Keratinocyte (primary cell): Measurements from ENCODE around the gene TANGO2. TPM values are rescaled to one million over a fixed set of nuclear protein-coding genes. Genes with fewer than 3 reads are reported as not detected.

Source experiments
- DNase-seq: peaks from one replicate; pipeline ENCODE4 v3.0.0-alpha.2; 2011; ENCODE audit warnings: low read depth, missing footprints, low spot score
- FAIRE-seq: peaks from 2 replicates; lab custom pipeline; 2011; peaks lifted over from hg19 to GRCh38; lab: Jason Lieb, UNC
- H2AFZ ChIP-seq: 2 replicates; pipeline ENCODE4 v1.6.0; 2012; ENCODE audit warnings: low read length, control low read depth, inconsistent platforms; ENCODE audit not compliant: control insufficient read depth
- H3K27ac ChIP-seq: 2 replicates; pipeline ENCODE4 v1.5.1; 2011; ENCODE audit warnings: low read length; ENCODE audit not compliant: control insufficient read depth, insufficient read depth
- H3K27me3 ChIP-seq: 3 replicates; pipeline ENCODE4 v1.6.0; 2011; ENCODE audit warnings: low read length; ENCODE audit not compliant: control insufficient read depth, insufficient read depth; ENCODE audit errors: extremely low read depth
- H3K36me3 ChIP-seq, 2 experiments: 2 replicates in 1 of 2; 3 replicates in 1 of 2; pipeline ENCODE4 v1.5.1; 2011; ENCODE audit warnings: low read length in 2 of 2, mild to moderate bottlenecking in 1 of 2; ENCODE audit not compliant: control insufficient read depth in 2 of 2, insufficient read depth in 2 of 2; ENCODE audit errors: extremely low read depth in 1 of 2
- H3K4me1 ChIP-seq: 3 replicates; pipeline ENCODE4 v1.5.1; 2011; ENCODE audit warnings: low read length; ENCODE audit not compliant: control insufficient read depth, insufficient read depth; ENCODE audit errors: extremely low read depth
- H3K4me2 ChIP-seq: 3 replicates; pipeline ENCODE4 v1.6.0; 2011; ENCODE audit warnings: low read depth, low read length; ENCODE audit not compliant: control insufficient read depth, insufficient read depth; ENCODE audit errors: extremely low read depth
- H3K4me3 ChIP-seq, 3 experiments: fragments of 200-600 bp in 1 of 3; sonication (generic) in 1 of 3; 2 replicates in 2 of 3; 3 replicates in 1 of 3; pipeline ENCODE4 v1.5.1; 2011 to 2016; ENCODE audit warnings: low read length in 3 of 3, mild to moderate bottlenecking in 3 of 3, control low read depth in 2 of 3, inconsistent platforms in 1 of 3, low read depth in 1 of 3, mixed read lengths in 1 of 3, mixed run types in 1 of 3, moderate library complexity in 1 of 3; ENCODE audit not compliant: control insufficient read depth in 2 of 3, insufficient read depth in 2 of 3; ENCODE audit errors: extremely low read depth in 1 of 3
- H3K79me2 ChIP-seq: 2 replicates; pipeline ENCODE4 v1.6.0; 2012; ENCODE audit warnings: low read length; ENCODE audit not compliant: control insufficient read depth, insufficient read depth
- H3K9ac ChIP-seq: 3 replicates; pipeline ENCODE4 v1.6.0; 2011; ENCODE audit warnings: low read length; ENCODE audit not compliant: control insufficient read depth, insufficient read depth; ENCODE audit errors: extremely low read depth
- H3K9me1 ChIP-seq: 3 replicates; pipeline ENCODE4 v1.6.0; 2011; ENCODE audit warnings: low read length; ENCODE audit not compliant: control insufficient read depth, insufficient read depth; ENCODE audit errors: extremely low read depth
- H3K9me3 ChIP-seq: 2 replicates; pipeline ENCODE4 v1.5.1; 2012; ENCODE audit warnings: low read depth, low read length; ENCODE audit not compliant: control insufficient read depth
- H4K20me1 ChIP-seq: 3 replicates; pipeline ENCODE4 v1.6.0; 2011; ENCODE audit warnings: low read length; ENCODE audit not compliant: control insufficient read depth, insufficient read depth; ENCODE audit errors: extremely low read depth
- EZH2 ChIP-seq: IDR thresholded peaks from one replicate; pipeline ENCODE4 v1.6.1; 2012; ENCODE audit warnings: inconsistent platforms, mild to moderate bottlenecking, low read length, moderate library complexity
- dilution Hi-C: fragments of 300-500 bp; cut with MboI; formaldehyde crosslinking; loops from one replicate; pipeline ENCODE4 v1.7.0; 2020; ENCODE audit warnings: low sequenced_read_pairs; ENCODE audit not compliant: extremely low pct_ligation_motif_present
- polyA plus RNA-seq, 5 experiments: library from polyadenylated mRNA; depleted of rRNA in 3 of 5; stranded (reverse) in 3 of 5; stranded (forward) in 1 of 5; unstranded in 1 of 5; fragments of >200 nt; gene quantifications; 1 replicate in 1 of 5; 2 replicates in 3 of 5; 3 replicates in 1 of 5; pipeline versions ENCODE4 v1.2.1 to v1.2.3, GENCODE V29; 2011 to 2012; ENCODE audit warnings: missing spikeins in 2 of 5, low read depth in 1 of 5, low replicate concordance in 1 of 5
- TF ChIP-seq, protein P1 (sequence below), 3 experiments: IDR thresholded peaks in 1 of 3; conservative IDR thresholded peaks in 1 of 3; optimal IDR thresholded peaks in 1 of 3; 2 replicates in 2 of 3; 3 replicates in 1 of 3; pipeline versions ENCODE3 to v1.5.1; 2011; ENCODE audit warnings: low read length in 3 of 3, mild to moderate bottlenecking in 3 of 3, moderate library complexity in 2 of 3, control low read depth in 1 of 3, inconsistent platforms in 1 of 3; ENCODE audit not compliant: insufficient read depth in 2 of 3; ENCODE audit errors: extremely low read depth in 1 of 3

The TANGO2 gene
- polyA plus RNA-seq, 1 donor (not counting 4 experiments of a cell fraction or from before 2014, with no cell fraction given), result 20.1 TPM

DNA sequence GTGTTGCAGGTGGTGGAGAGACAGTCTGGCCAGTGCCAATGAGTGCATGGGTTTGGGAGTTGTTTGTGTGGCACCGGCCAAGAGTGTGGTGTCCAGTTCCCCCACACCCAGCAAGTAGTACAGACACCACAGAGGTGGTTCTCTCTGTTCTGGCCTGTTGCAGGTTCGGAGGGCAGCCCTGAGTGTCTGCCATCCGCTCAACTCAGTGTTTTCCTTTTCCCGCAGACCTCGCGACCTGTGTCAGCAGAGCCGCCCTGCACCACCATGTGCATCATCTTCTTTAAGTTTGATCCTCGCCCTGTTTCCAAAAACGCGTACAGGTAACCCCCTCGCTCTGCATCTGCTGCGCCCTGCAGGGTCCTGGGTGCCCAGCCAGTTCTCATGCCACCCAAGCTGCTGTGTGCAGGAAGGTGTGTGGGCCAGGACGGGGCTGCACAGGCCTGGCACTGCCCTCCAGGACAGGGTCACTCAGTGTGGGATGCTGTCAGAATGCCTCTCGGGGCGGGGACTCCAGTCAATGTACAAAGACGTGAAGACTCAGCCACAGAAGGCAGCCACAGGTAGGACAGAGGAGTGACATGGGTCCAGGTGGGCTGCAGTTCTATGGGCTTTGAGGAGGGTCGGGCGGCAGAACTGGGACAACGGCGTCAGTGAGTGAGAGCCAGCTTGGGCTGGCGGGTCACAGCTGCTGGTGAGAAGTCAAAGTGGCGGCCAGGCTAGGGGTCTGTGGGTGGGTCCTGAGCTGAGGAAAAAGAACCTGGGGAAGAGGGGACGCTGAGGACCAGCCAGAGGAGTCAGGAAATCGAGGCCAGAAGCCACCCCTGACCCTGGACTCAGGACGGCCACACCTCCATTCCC, 15.9 kb downstream of the TANGO2 start:
- dilution Hi-C loops, result no loop called here
- Histone ChIP-seq H3K4me1 (peaks cover 9% of the 10 kb centered on the region), H3K27me3 (no peaks in the 10 kb centered on the region), H3K27ac (no peak overlapping the region), H3K4me3 (no peak overlapping the region), H3K9ac (no peak overlapping the region), H3K9me1 (no peaks in the 10 kb centered on the region), H3K36me3 (peaks cover 13 to 18% of the 10 kb centered on the region in 2 experiments), H2AFZ (no peak overlapping the region), H3K4me2 (no peak overlapping the region), H4K20me1 (peaks cover 3% of the 10 kb centered on the region), H3K79me2 (peaks cover 2% of the 10 kb centered on the region), H3K9me3 (no peaks in the 10 kb centered on the region)
- FAIRE-seq, result no peak
- DNase-seq, result no peak
- TF ChIP-seq EZH2, result no peak
- TF ChIP-seq, protein P1, sequence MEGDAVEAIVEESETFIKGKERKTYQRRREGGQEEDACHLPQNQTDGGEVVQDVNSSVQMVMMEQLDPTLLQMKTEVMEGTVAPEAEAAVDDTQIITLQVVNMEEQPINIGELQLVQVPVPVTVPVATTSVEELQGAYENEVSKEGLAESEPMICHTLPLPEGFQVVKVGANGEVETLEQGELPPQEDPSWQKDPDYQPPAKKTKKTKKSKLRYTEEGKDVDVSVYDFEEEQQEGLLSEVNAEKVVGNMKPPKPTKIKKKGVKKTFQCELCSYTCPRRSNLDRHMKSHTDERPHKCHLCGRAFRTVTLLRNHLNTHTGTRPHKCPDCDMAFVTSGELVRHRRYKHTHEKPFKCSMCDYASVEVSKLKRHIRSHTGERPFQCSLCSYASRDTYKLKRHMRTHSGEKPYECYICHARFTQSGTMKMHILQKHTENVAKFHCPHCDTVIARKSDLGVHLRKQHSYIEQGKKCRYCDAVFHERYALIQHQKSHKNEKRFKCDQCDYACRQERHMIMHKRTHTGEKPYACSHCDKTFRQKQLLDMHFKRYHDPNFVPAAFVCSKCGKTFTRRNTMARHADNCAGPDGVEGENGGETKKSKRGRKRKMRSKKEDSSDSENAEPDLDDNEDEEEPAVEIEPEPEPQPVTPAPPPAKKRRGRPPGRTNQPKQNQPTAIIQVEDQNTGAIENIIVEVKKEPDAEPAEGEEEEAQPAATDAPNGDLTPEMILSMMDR (optimal IDR thresholded peaks at IDR 0.05 in 1 of 3, IDR thresholded peaks at IDR 0.05 in 1 of 3, conservative IDR thresholded peaks at IDR 0.05 in 1 of 3; ENCODE audit: extremely low read depth in 1 of 3, insufficient read depth in 2 of 3, low read length in 3 of 3), result no peak

DNA sequence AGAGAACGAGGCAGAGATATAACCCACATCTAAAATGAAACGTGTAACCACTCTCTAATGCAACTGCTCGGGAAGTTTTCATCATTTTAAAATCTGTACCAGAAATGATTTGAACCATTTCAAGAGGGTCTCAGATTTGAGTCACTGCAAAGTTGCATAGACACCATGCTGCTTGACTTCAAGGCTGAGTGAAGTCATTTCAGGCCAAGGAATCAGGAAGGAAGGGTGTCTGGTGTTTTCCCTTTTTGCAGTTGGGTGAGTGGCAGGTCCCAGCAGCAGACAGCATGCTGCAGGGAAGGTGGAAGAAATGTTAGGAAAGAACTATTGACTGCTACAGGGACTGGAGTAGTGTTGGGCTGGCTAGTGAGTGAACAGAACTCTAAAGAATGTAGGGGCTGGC, 16.5 kb downstream of the TANGO2 start:
- H4K20me1 ChIP-seq, result peaks cover 3% of the 10 kb centered on the region
- H3K4me2 ChIP-seq, result no peak overlapping the region
- H3K27me3 ChIP-seq, result no peaks in the 10 kb centered on the region
- H3K9ac ChIP-seq, result no peak overlapping the region
- H3K4me3 ChIP-seq, result no peak overlapping the region
- no peak for TF ChIP-seq EZH2
- TF ChIP-seq, protein P1 (optimal IDR thresholded peaks at IDR 0.05 in 1 of 3, IDR thresholded peaks at IDR 0.05 in 1 of 3, conservative IDR thresholded peaks at IDR 0.05 in 1 of 3; ENCODE audit: extremely low read depth in 1 of 3, insufficient read depth in 2 of 3, low read length in 3 of 3), result no peak
- H3K9me1 ChIP-seq, result no peaks in the 10 kb centered on the region
- no peak for DNase-seq
- no peak for FAIRE-seq
- H3K27ac ChIP-seq, result no peak overlapping the region
- H3K36me3 ChIP-seq, result peaks cover 13 to 19% of the 10 kb centered on the region in 2 experiments
- H3K9me3 ChIP-seq, result no peaks in the 10 kb centered on the region
- peaks cover 3% of the 10 kb centered on the region for H3K4me1 ChIP-seq
- dilution Hi-C loops, result no loop called here
- peaks cover 2% of the 10 kb centered on the region for H3K79me2 ChIP-seq
- H2AFZ ChIP-seq, result no peak overlapping the region
